ENCODE data around the gene TBCD. TPM values are rescaled to one million over a fixed set of nuclear protein-coding genes. Genes with fewer than 3 reads are reported as not detected.

The TBCD gene
- total RNA-seq, 3 donors from 2014 or later: 41.3 to 76.0 (median 55.4) TPM

DNA sequence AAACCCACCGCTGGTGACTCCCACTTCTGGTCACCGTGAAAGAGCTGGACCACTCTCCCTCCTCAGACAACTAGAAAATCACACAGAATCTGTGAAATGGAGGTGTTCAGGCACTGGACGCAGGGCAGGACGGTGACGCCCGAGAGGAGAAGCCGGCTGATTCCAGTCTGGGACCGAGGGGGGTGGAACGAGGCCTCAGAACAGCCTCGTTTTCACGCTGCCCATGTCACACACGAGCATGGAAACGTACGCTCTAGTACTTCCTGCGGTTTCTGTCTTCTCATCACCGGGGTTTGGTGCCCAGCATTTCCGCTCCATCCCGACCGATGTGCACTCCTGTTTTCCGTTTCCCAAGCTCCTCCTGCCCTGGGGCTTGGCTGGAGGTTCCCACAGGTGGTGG is 225.7 kb downstream of the TBCD start:
- no peaks in the 10 kb centered on the region for H3K4me1 ChIP-seq (ENCODE audit: low read depth)
- H3K4me3 ChIP-seq: no peak overlapping the region
- DNase-seq (no peak), ATAC-seq (no peak)
- no peaks in the 10 kb centered on the region for H3K36me3 ChIP-seq (ENCODE audit: low read depth)
- intact Hi-C loops (cut with DNase I, micrococcal nuclease): no loop called here
- TF ChIP-seq, protein P1, sequence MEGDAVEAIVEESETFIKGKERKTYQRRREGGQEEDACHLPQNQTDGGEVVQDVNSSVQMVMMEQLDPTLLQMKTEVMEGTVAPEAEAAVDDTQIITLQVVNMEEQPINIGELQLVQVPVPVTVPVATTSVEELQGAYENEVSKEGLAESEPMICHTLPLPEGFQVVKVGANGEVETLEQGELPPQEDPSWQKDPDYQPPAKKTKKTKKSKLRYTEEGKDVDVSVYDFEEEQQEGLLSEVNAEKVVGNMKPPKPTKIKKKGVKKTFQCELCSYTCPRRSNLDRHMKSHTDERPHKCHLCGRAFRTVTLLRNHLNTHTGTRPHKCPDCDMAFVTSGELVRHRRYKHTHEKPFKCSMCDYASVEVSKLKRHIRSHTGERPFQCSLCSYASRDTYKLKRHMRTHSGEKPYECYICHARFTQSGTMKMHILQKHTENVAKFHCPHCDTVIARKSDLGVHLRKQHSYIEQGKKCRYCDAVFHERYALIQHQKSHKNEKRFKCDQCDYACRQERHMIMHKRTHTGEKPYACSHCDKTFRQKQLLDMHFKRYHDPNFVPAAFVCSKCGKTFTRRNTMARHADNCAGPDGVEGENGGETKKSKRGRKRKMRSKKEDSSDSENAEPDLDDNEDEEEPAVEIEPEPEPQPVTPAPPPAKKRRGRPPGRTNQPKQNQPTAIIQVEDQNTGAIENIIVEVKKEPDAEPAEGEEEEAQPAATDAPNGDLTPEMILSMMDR (IDR thresholded peaks at IDR 0.05): no peak
- no peaks in the 10 kb centered on the region for H3K9me3 ChIP-seq

- Histone ChIP-seq H3K4me3 (no peak overlapping the region), H3K36me3 (ENCODE audit: low read depth) (no peaks in the 10 kb centered on the region), H3K9me3 (no peaks in the 10 kb centered on the region), H3K4me1 (ENCODE audit: low read depth) (no peaks in the 10 kb centered on the region)
- intact Hi-C loops (cut with DNase I, micrococcal nuclease): no loop called here
- peak in 1 of 3 donors; percentile 25 for DNase-seq
- TF ChIP-seq, protein P1 (IDR thresholded peaks at IDR 0.05): no peak
- ATAC-seq: peak; percentile 48
These were observed 227.0 kb downstream of the TBCD start for GRCh38 chr17:82978765-82979349.

DNA sequence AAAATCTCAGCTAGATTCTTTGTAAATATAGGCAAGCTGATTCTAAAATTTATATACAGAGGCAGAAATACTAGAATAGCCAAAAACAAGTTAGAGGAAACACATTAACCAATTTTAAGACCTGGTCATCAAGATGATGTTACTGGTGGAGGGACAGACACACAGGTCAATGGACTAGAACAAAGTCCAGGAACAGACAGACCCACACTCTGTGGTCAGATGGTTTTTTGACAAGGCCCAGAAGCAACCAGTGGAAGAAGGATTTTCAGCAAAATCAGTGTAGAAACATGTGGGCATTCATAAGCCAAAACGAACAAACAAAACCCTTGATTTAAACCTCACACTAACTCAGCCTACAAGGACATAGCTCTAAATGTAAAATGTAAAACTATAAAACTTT is 227.9 kb downstream of the TBCD start:
- Histone ChIP-seq H3K36me3 (ENCODE audit: low read depth) (no peaks in the 10 kb centered on the region), H3K4me3 (no peak overlapping the region), H3K4me1 (ENCODE audit: low read depth) (no peaks in the 10 kb centered on the region), H3K9me3 (no peaks in the 10 kb centered on the region)
- intact Hi-C loops (cut with DNase I, micrococcal nuclease): no loop called here
- DNase-seq (no peak), ATAC-seq (no peak)
- TF ChIP-seq, protein P1 (IDR thresholded peaks at IDR 0.05): no peak

- DNase-seq (no peak), ATAC-seq (no peak)
- TF ChIP-seq, protein P1 (IDR thresholded peaks at IDR 0.05): no peak
- Histone ChIP-seq H3K4me1 (ENCODE audit: low read depth) (no peaks in the 10 kb centered on the region), H3K36me3 (ENCODE audit: low read depth) (no peaks in the 10 kb centered on the region), H3K4me3 (no peak overlapping the region), H3K9me3 (no peaks in the 10 kb centered on the region)
- intact Hi-C loops (cut with DNase I, micrococcal nuclease): no loop called here
These were observed 228.8 kb downstream of the TBCD start for GRCh38 chr17:82980632-82981031.

DNA sequence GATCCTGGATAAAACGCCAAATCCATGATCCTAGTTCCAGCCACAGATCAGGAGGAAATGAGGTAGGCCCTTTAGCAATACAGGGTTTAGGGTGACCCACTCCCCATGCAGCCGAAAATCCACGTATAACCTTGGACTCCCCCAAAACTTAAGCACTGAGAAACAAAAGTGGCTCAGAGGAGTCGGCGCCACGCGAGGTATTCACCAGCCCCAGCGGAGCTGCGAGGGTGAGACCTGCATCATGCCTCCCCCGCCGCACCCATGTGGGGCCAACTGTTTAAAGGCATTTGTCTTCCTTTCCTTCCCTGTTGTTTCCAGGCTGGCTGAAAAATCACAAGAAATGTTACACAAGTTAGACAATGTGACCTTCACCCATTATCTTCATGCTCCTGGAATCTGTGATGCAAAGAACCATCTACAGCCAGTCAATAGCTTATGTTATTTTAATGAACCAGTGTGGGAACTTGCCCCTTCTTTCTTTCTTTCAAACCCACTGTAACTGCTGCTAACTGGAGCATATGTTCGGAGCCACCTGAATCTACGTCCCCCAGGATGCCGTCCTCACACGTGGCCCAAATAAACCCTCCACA is 229.4 kb downstream of the TBCD start:
- DNase-seq (no peak), ATAC-seq (no peak)
- Histone ChIP-seq H3K36me3 (ENCODE audit: low read depth) (no peaks in the 10 kb centered on the region), H3K4me3 (no peak overlapping the region), H3K4me1 (ENCODE audit: low read depth) (no peaks in the 10 kb centered on the region), H3K9me3 (no peaks in the 10 kb centered on the region)
- TF ChIP-seq, protein P1 (IDR thresholded peaks at IDR 0.05): no peak
- intact Hi-C loops (cut with DNase I, micrococcal nuclease): no loop called here

Measured in mucosa of descending colon (tissue), 3 donors.